Stimulated activated CD8-positive, alpha-beta memory T cell treated with anti-CD3 and anti-CD28 coated beads, Interleukin-2, amount 100 ng/mL, for 48 hours (primary cell): ENCODE results near the gene DAG1.
"Not testable (repeated sequence)": the region's sequence is repeated elsewhere in the genome, so short reads cannot be mapped to it uniquely, and the experiment has no call there.

Experiments used
- DNase-seq, 2 donors: peaks; one replicate each; pipeline ENCODE4 v3.0.0-alpha.2; 2020; ENCODE audit warnings: low read depth in 2 of 2

The DAG1 gene

DNA sequence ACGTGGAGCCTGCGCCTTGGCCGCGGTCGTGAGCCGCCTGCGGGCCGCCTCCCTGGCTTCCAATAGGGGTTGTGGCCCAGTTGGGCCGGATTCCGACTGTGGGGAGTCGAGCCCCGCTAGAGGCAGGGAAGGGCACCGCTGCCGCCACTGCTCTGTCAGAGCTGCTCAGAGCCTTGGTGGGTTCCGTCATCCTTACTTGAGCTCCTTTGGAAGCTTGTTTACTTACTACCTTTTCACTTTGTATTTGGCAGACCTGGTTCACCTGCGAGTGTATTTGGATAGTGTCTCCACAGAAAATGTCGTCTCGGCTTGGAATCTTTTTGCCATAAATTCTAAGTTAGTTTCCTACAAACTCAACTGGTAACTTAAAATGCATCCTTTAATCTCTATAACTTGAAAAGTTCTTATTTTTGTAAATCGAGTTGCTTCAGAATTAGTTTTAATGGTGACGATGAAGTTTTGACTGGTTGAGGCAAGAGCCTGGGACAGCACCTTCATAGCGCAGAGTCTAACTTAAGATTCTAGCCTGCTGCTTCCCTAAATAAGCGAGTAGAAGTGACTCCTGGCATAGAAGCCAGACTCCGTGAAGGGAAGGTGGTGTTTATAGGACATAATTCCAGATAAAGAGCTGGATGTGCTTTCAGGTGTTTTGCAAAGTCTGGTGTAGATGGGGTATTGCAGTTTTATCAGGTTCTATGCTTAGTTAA, 800 bp downstream of the DAG1 start:
- no peak for DNase-seq

DNA sequence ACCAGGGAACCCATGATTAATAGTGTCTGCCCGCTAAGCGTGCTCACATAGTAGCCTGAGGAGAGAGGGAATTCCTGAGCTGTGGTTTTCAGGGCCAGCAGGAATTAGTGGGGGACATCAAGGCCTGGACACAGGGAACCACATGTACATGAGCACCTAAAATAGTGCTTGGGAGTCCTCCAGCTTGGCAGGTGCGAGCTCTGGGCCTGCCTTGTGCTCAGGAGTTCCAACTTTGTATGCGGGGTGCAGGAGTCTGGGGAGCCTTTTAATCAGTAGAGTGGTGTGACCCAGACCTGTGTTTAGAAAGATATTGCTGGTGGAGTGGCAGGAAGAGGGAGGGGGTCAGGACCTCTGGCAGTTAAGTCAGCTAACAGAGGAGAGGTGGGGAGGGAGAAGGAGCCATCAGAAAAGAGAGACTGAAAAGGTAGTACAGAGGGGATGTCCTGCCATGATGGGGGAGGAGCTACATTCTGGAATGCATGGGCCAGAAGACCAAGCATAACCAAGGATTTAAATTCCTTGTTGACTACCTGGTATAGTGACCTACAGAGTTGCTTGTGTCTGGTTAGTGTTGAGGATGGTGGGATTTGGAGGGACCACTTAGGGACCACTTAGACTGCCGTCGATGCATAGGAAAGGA, 1.9 kb downstream of the DAG1 start:
- no peak for DNase-seq

DNA sequence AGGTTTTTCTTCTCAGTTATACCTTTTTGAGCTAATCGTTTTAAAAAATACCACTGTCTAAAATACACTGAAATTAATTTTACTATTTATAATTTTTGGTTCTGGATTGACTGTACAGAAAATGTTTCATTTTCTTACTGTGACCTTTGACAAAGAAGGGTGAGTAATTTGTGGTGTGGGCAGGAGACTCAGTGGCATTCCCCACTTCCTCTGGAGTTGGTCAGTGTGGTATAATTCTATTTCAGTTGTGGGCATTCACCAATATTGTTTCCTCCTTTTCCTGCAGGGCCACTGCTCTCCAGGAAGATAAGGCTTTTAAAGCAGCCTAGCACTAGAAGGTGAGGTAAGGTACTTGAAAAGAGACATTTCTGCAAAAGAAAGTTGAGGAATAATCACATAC, 6.5 kb downstream of the DAG1 start:
- DNase-seq: no peak

DNA sequence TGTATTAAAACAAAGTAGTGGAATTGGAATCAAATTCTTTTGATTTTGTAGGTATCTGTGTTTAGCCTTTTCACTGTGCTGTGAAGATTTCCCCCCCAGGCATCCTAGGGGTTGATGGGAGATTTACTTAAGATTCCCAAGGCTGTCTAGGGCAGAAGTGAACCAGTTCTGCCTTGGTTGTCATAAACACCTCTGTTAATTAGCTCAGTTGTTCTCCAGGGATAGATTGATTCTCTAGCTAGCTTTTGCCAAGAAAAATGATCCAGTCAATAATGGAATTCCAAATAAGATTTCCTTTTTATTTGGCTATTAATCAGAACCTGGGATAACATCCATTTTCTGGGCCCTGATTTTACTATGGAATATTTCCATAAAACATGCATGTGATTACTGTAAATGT, 12.7 kb downstream of the DAG1 start:
- no peak for DNase-seq

DNA sequence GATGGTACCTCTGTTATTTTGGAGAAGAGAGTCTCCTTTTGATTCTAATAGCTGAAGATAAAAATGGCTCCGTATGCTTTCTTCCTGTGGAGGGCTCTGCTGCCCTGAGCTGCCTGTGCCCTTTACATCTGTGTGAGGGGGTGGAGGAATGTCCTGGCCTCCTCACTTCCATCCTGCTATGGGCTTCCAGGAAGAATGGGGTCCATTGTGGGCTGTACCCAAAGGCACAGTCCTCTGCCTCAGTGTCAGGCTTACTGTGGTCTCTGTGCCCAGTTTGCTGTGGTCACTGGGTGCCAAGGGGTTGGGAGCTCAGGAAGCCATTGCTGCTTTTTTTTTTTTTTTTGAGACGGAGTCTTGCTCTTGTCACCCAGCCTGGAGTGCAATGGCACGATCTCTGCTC, 14.4 kb downstream of the DAG1 start:
- DNase-seq: no peak

DNA sequence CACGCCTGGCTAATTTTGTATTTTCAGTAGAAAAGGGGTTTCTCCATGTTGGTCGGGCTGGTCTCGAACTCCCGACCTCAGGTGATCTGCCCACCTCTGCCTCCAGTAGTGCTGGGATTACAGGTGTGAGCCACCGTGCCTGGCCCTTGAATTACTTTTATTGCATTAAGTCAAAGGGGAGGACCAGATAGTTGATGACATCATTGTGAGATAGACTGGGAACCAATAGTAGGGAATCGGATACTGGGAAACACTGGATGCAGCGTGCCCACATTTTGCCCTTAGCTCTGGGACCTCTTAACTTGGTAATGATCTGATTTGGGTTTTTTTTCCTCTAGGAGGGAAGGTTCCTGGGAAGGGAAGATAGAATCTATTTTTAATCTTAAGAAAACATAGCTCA, 19.2 kb downstream of the DAG1 start:
- DNase-seq: no peak

DNA sequence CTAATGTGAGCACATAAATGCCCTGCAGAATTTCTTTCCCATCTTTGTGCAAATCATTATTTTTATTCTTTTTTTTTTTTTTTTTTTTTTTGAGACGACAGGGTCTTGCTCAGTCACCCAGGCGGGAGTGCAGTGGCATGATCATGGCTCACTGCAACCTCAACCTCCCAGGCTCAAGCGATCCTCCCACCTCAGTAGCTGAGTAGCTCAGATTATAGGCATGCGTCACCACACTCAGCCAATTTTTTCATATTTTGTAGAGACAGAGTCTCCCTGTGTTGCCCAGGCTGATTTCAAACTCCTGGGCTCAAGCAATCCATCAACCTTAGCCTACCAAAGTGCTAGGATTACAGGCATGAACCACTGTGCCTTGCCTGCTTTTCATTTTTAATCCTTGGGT, 22.9 kb downstream of the DAG1 start:
- no peak for DNase-seq

DNA sequence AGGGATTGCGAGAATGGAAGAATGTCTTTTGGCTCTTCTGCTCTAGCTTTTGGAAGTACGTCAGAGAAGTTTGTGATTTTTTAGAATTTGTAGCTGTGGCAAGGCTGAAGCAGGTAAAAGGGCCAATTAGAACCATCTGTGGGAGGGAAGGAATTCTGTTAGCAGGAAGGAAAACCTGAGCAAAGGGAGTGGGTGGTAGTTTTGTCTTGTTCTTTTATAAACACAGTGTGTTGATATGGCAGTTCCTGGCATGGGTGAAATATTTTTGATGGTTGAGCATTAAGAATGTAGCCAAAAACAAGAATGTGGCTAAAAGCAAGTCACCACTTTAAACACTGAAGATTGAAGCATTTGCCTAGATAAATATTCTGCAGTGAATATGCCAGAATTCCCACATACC, 23.8 kb downstream of the DAG1 start:
- no peak for DNase-seq

DNA sequence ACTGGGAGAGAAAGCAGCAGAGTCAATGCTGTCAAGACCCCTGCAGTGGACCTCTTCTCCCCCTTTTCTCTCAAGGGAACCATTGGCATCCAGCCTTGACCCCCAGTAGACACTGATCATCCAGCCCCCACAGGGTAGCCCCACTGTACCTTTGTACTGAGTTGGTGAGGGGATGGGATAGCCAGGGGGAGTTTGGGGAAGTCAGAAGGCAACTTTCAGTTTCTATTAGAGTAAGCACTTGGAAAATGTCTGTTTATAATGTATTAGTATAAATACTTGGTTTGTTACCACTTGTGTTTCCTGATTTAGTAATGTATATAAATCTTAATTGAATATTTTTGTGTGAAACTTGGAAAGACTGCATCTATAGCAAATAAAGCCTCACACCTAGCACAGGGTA, 25.0 kb downstream of the DAG1 start:
- no peak for DNase-seq

DNA sequence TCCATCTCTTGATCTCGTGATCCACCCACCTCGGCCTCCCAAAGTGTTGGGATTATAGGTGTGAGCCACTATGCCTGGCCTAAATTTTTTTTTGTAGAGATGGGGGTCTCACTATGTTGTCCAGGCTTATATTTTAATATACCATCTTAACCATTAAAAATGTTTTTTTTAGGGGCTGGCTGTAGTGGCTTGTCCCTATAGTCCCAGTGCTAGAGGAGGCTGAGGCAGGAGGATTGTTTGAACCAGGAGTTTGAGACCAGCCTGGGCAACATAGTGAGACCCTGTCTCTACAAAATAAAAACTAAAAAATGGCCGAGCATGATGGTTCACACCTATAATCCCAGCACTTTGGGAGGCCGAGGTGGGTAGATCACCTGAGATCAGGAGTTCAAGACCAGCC, 26.8 kb downstream of the DAG1 start:
- not testable (repeated sequence) for DNase-seq

DNA sequence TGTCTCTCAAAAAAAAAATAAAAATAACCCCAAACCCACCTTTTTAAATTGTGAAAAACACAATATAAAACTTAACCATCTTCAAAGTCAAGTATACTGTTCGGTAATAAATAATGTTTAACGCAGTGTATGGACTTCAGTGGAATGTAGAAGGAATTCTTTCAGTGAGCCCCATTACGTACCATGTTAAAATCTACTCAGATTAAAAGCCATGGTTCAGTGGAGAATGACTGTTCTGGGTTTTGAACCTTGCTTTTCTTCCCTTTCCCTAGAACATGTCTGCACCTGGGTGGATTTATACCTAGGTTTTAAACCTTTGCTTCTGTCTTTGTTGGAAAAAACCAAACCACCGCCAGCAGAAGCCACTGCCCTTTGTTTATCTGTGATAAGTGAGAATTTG, 27.5 kb downstream of the DAG1 start:
- no peak for DNase-seq

DNA sequence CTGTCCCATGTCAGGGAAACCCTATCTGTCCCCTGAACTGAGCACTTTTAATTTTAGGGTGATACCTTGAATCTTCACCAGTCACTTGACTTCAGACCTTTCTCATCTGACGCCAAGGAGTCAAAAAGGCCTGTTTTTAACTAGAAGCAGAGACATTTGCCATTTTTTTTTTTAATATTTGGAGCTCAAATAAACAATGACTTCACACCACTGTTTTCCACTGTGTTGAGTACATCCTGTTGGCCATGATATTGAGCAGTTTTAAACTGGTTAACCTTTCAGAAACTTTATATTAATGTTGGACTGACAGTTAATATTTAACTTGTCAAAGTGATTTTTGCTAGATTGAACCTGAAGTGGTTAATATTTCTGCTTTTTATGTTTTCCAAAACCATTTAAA, 28.2 kb downstream of the DAG1 start:
- no peak for DNase-seq

DNA sequence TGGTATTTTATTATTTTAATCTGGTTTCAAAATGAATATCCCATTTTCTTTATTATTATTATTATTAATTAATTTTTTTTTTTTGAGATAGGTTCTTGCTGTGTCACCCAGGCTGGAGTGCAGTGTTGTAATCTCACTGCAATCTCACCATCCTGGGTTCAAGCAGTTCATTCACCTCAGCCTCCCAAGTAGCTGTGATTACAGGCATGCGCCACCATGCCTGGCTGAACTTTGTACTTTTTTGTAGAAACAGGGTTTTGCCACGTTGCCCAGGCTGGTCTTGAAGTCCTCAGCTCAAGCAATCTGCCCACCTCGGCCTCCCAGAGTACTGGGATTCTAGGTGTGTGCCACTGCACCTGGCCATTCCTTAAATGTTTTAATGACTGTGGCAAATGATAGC, 28.6 kb downstream of the DAG1 start:
- no peak for DNase-seq

DNA sequence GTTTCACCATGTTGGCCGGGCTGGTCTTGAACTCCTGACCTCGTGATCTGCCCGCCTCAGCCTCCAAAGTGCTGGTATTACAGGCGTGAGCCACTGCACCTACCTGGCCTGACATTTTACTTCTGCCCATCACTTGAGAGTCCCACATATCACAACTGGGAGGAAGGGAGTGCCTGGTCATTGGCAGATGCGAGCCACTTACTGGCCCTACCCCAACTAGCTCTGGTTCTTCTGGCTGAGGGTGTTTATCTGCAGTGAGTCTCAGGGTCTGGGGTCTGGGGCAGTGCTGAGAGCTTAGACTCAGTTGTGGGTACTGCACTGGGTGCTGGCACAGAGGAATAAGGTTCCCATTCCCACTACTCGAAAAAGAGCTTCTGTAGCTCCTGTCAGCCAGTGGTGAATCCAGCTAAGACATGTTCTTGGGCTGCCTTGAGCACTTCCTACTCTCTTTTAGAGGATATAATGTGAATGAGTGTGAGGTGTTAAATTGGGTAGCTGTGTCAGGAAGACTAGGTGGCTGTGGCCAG, 30.2 kb downstream of the DAG1 start:
- DNase-seq: no peak

DNA sequence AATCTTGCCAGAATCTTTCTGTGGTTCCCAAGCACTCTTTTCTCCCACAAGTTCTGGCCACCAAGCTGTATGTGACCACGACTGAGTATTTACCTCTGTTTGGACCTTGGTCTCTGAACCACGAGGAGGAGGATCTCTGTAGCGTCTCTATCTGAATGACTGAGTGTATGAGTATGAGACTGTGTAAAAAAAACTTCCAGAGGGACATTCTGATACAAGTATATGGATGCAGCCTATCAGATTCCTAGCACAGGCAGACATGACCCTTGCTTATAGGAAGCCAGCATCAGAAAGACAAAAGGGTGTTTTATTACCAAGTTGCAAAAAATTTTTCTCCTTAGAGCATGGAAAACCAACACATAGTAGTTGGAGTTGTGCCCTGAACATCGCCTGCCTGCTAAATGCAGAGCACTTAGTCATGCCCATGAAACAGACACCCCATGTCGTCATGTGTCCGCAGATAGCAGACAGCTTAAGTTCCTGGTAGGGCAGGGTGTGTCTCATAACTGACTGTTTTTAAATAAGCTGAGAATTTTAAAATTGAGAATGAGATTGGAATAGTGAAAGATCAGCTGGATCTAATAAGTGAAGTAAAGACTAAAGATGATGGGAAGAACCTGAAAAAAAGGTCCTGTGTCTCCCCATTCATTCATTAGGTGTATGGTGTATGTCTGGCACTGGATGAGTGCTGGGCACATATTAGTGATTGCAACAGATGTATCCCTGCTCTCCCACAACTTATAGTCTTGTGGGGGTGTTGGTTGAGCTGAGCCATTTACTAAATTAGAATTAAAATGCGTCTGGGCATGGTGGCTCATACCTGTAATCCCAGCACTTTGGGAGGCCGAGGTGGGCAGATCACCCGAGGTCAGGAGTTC, 30.9 kb downstream of the DAG1 start:
- DNase-seq: no peak

DNA sequence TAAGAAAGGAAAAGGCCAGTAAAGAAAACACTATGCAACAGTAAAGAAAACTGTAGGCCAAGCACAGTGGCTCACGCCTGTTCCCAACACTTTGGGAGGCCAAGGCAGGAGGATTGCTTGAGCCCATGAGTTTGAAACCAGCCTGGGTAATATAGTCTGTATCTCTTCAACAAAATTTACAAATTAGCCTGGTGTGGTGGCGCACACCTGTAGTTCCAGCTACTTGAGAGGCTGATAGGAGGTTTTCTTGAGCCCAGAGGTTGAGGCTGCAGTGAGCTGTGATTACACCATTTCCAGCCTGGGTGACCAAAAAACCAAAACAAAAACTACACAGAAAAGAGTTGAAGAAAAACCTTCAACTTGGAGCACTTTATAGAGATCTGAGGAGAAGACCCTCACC, 31.8 kb downstream of the DAG1 start:
- DNase-seq: no peak

DNA sequence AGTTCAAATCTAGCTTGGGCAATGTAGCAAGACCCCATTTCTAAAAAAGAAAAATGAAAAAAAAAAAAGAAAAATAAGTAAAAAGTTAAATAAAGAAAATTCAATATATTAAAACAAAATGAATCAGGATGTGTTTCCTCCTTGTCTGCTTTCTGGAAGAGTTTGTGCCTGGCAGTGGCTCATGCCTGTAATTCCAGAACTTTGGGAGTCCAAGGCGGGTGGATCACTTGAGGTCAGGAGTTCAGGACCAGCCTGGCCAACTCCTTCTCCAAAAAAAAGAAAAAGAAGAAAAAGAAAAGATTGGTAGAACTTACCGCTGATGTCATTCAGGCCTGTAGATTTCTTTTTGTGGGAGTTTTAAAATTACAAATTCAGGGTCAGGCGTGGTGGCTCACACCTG, 36.8 kb downstream of the DAG1 start:
- DNase-seq: no peak

DNA sequence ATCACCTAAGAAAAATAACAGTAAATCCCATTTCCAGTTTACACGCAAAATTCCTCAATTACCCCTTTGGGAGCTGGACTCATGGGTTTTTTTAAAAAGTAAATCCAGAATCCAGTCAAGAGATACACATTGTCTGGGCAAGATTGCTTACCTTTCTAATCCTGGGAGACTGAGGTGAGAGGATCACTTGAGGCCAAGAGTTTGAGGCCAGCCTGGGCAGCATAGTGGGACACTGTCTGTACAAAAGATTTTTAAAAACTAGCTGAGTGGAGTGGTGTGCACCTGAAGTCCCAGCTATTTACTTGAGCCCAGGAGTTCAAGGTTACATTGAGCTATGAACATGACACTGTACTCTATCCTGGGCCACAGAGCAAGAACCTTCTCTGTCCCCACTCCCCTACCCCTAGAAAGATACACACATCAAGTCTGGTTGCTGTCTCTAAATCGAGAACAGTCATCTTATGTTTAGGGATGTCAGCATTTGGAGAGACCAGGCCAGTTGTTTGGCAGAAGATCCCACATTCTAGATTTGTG, 39.0 kb downstream of the DAG1 start:
- no peak for DNase-seq

DNA sequence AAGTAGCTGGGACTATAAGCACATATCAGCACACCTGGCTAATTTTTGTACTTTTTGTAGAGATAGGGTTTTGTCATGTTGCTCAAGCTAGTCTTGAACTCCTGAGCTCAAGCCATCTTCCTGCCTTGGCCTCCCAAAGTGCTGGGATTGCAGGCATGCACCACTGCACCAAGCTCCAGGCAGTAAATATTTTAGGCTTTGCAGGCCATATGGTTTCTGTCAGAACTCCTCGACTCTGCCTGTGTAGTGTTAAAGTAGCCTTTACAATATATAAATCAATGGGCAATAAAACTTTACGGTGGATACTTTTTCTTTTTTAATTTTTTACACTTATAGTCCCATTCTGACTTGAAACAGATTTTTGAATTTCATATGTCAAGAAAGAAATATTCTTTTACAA, 41.6 kb downstream of the DAG1 start:
- DNase-seq: no peak

DNA sequence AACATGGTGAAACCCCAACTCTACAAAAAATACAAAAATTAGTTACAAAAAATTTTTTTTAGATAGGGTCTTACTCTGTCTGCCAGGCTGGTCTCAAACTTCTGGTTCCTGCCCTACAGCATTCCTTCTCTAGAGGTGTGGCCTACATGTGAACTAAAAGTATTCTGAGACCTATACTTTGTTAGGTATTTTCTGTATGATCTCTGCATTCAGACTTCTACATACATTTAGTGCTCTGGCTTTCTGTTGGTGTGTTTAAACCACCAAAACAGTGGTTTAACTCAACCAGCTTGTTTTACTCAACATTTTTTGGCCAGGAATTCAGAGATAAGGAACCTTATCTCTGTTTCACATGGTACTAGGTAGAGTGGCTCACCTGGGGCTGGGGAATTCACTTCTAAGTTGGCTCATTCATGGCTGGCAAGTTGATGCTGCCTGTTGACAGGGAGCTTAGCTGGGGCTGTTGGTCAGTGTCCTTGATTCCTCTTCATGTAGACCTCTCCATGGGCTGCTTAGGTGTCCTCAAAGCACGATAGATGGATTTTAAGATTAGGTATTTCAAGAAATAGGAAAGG, 42.8 kb downstream of the DAG1 start:
- no peak for DNase-seq

DNA sequence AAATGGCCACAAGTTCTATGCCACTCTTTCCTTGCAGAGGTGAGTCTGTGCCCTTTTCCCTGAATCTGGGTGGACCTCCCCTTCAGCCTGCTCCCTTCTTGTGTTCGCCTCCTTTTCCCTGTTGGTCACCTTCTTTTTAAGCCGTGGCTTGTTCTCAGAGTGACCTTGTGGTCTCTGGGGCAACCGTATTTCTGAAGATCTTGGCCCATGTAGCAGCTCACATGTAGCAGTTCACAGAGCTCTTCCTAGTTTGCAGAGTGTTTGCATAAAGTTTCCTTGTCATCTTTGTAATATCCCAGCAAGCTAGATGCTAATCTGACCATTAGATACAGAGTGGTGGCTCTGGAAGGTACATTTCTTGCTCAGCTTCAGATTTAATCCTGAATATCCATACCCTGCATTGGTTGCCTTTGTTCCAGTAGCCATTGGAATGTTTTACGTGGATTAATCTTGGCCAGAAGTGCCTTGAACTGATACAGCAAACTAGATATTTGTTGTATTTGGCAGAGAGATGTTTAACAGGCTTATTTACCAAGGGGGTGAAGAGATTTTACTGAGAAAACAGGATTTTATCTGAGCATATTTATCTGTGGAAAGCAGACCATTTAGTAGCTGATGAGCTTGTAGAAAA, 43.5 kb downstream of the DAG1 start:
- DNase-seq: no peak

DNA sequence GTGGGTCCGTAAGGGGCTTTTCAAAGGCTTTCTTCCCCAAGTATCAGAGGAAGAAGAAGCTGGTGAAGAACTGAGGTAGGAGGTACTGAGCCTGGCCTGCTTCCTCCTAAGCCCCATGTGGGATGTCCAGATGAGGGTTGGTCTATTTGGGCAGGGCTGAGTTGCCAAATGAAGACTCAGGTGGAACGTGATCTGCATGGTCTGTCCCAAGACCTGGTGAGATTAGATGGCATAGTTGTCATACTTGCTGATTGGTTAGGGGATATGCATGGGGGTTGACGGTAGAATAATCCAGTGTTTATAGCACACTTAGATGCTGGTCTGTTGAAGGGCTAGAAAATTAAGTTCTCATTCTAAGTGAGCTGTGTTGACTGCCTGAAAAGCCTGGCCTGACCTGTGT, 47.9 kb downstream of the DAG1 start:
- no peak for DNase-seq
